HepG2 (cell line): ENCODE measurements around the gene RAB40A. TPM values are rescaled to one million over a fixed set of nuclear protein-coding genes. Genes with fewer than 3 reads are reported as not detected.

Source experiments
- ATAC-seq: fragments of 200-7000 bp; cut with Tn5 transposase; 3 replicates; pipeline ENCODE4 v1.9.1; 2020; ENCODE audit warnings: mild to moderate bottlenecking, moderate library complexity
- BruUV-seq: library from RNA; stranded (reverse); fragments of 400-500 nt; replicated peaks from 2 replicates; lab custom pipeline; 2021; lab: Mats Ljungman, UMichigan
- CTCF ChIA-PET: fragments of 300-600 bp; formaldehyde crosslinking; extraction: SDS; loops from one replicate; lab custom pipeline; 2021; ENCODE audit warnings: low total read pairs, inconsistent platforms, low intra/inter-chr PET ratio; lab: Yijun Ruan, JAX
- POLR2A ChIA-PET: fragments of 350-600 bp; sonication (Branson Sonifier 250); formaldehyde crosslinking; loops from one replicate; lab custom pipeline; 2020; ENCODE audit warnings: antibody characterized with exemption, inconsistent platforms; lab: Yijun Ruan, JAX
- DNase-seq: peaks from one replicate; pipeline ENCODE4 v3.0.0-alpha.2; 2015; ENCODE audit warnings: low spot score
- FAIRE-seq: peaks from 3 replicates; lab custom pipeline; 2011; peaks lifted over from hg19 to GRCh38; lab: Jason Lieb, UNC
- H2AFZ ChIP-seq: one replicate; pipeline ENCODE4 v1.6.1; 2011; ENCODE audit warnings: low read length, inconsistent platforms
- H3K27ac ChIP-seq: fragments of 300-600 bp; 3 replicates; pipeline ENCODE4 v1.8.0; 2011; ENCODE audit warnings: mixed run types, mild to moderate bottlenecking, mixed read lengths, low read length, inconsistent platforms; ENCODE audit not compliant: insufficient read depth; ENCODE audit errors: extremely low read length
- H3K27me3 ChIP-seq, 2 experiments: fragments of 200-600 bp in 1 of 2; 2 replicates in 1 of 2; 3 replicates in 1 of 2; pipeline versions ENCODE4 v1.6.0 to v1.8.0; 2011; ENCODE audit warnings: low read length in 2 of 2, mild to moderate bottlenecking in 2 of 2, moderate library complexity in 2 of 2, inconsistent platforms in 1 of 2; ENCODE audit not compliant: insufficient read depth in 2 of 2, control insufficient read depth in 1 of 2
- H3K36me3 ChIP-seq, 2 experiments: fragments of 200-600 bp in 1 of 2; replicated peaks in 1 of 2; 2 replicates in 1 of 2; 3 replicates in 1 of 2; pipeline versions ENCODE4 v1.5.1 to v1.8.0; 2011; ENCODE audit warnings: low read length in 2 of 2, inconsistent platforms in 1 of 2; ENCODE audit not compliant: insufficient read depth in 2 of 2, control insufficient read depth in 1 of 2
- H3K4me1 ChIP-seq: 2 replicates; pipeline ENCODE4 v1.5.1; 2012; ENCODE audit warnings: low read length, inconsistent platforms; ENCODE audit not compliant: insufficient read depth
- H3K4me2 ChIP-seq: 2 replicates; pipeline ENCODE4 v1.6.0; 2011; ENCODE audit warnings: low read depth, low read length, inconsistent platforms
- H3K4me3 ChIP-seq, 3 experiments: fragments of 200-600 bp in 1 of 3; sonication (generic), shearing (Covaris generic) in 1 of 3; replicated peaks in 1 of 3; 2 replicates each; pipeline ENCODE4 v1.5.1; 2011 to 2016; ENCODE audit warnings: low read length in 3 of 3, inconsistent platforms in 2 of 3, low read depth in 2 of 3, mild to moderate bottlenecking in 2 of 3, control low read depth in 1 of 3, mixed read lengths in 1 of 3; ENCODE audit not compliant: insufficient read depth in 1 of 3
- H3K79me2 ChIP-seq: one replicate; pipeline ENCODE4 v1.6.1; 2011; ENCODE audit warnings: low read length, inconsistent platforms; ENCODE audit not compliant: insufficient read depth
- H3K9ac ChIP-seq: 2 replicates; pipeline ENCODE4 v1.6.0; 2011; ENCODE audit warnings: mild to moderate bottlenecking, low read depth, low read length, inconsistent platforms; ENCODE audit not compliant: insufficient read depth
- H3K9me3 ChIP-seq: 2 replicates; pipeline ENCODE4 v1.5.1; 2012; ENCODE audit warnings: mild to moderate bottlenecking, low read length
- H4K20me1 ChIP-seq: 2 replicates; pipeline ENCODE4 v1.6.0; 2011; ENCODE audit warnings: inconsistent platforms, mild to moderate bottlenecking, low read length, moderate library complexity; ENCODE audit not compliant: insufficient read depth
- AGO2 ChIP-seq: fragments of 200-400 bp; formaldehyde crosslinking; optimal IDR thresholded peaks from 2 replicates; pipeline ENCODE3; 2017; ENCODE audit warnings: mild to moderate bottlenecking, low read depth, low read length, moderate library complexity
- ARNT2 ChIP-seq: sonication (generic); formaldehyde crosslinking; IDR thresholded peaks from 2 replicates; pipeline ENCODE4 v1.8.0; 2022; ENCODE audit warnings: mild to moderate bottlenecking, low read depth, missing genetic modification reagents, moderate library complexity
- E2F5 ChIP-seq: sonication (generic); formaldehyde crosslinking; conservative IDR thresholded peaks from 2 replicates; pipeline ENCODE4 v1.4.0; 2020; ENCODE audit warnings: missing genetic modification reagents
- ELF4 ChIP-seq: sonication (generic); formaldehyde crosslinking; IDR thresholded peaks from 2 replicates; pipeline ENCODE4 v1.5.0; 2020; ENCODE audit warnings: missing genetic modification reagents, mild to moderate bottlenecking, moderate library complexity, borderline replicate concordance
- FOXC1 ChIP-seq: sonication (generic); formaldehyde crosslinking; IDR thresholded peaks from 2 replicates; pipeline ENCODE4 v1.8.0; 2022; ENCODE audit warnings: mild to moderate bottlenecking, missing genetic modification reagents, borderline replicate concordance
- GZF1 ChIP-seq: sonication (generic); formaldehyde crosslinking; IDR thresholded peaks from 2 replicates; pipeline ENCODE4 v1.5.1; 2020; ENCODE audit warnings: mild to moderate bottlenecking, missing genetic modification reagents
- HNF4G ChIP-seq, 2 experiments: sonication (generic) in 1 of 2; formaldehyde crosslinking in 1 of 2; IDR thresholded peaks; 2 replicates each; pipeline versions ENCODE4 v1.4.0 to v1.6.1; 2011 to 2020; ENCODE audit warnings: borderline replicate concordance in 2 of 2, low read depth in 2 of 2, mild to moderate bottlenecking in 2 of 2, low read length in 1 of 2, missing genetic modification reagents in 1 of 2, moderate library complexity in 1 of 2
- PAX8 ChIP-seq: sonication (generic); formaldehyde crosslinking; IDR thresholded peaks from 2 replicates; pipeline ENCODE4 v1.8.0; 2022; ENCODE audit warnings: mild to moderate bottlenecking, missing genetic modification reagents, borderline replicate concordance
- SOX6 ChIP-seq, 2 experiments: fragments of 450-650 bp in 1 of 2; sonication (generic) in 1 of 2; formaldehyde crosslinking in 1 of 2; IDR thresholded peaks; 2 replicates each; pipeline versions ENCODE4 v1.4.0 to v1.6.1; 2017 to 2020; ENCODE audit warnings: antibody characterized with exemption in 1 of 2, mild to moderate bottlenecking in 1 of 2, missing genetic modification reagents in 1 of 2
- TCF7L2 ChIP-seq: IDR thresholded peaks from 2 replicates; pipeline ENCODE4 v1.6.1; 2011; ENCODE audit warnings: mild to moderate bottlenecking, low read depth, low read length, moderate library complexity
- ZNF143 ChIP-seq: sonication (generic); formaldehyde crosslinking; IDR thresholded peaks from 2 replicates; pipeline ENCODE4 v1.4.0; 2020; ENCODE audit warnings: missing genetic modification reagents
- ZNF251 ChIP-seq: sonication (generic); formaldehyde crosslinking; IDR thresholded peaks from 2 replicates; pipeline ENCODE4 v1.9.0; 2021; ENCODE audit warnings: mild to moderate bottlenecking, missing genetic modification reagents
- ZNF382 ChIP-seq: sonication (generic); formaldehyde crosslinking; IDR thresholded peaks from 2 replicates; pipeline ENCODE4 v1.5.0; 2020; ENCODE audit warnings: missing genetic modification reagents, mild to moderate bottlenecking, borderline replicate concordance
- ZNF441 ChIP-seq: sonication (generic); formaldehyde crosslinking; IDR thresholded peaks from 2 replicates; pipeline ENCODE4 v1.7.0; 2021; ENCODE audit warnings: missing genetic modification reagents, borderline replicate concordance
- ZNF446 ChIP-seq: sonication (generic); formaldehyde crosslinking; IDR thresholded peaks from 2 replicates; pipeline ENCODE4 v1.5.0; 2020; ENCODE audit warnings: mild to moderate bottlenecking, missing genetic modification reagents
- ZNF564 ChIP-seq: sonication (generic); formaldehyde crosslinking; IDR thresholded peaks from 2 replicates; pipeline ENCODE4 v1.8.1; 2023; ENCODE audit warnings: mild to moderate bottlenecking, missing genetic modification reagents
- ZNF639 ChIP-seq: conservative IDR thresholded peaks from 2 replicates; pipeline ENCODE4 v1.6.1; 2018; ENCODE audit warnings: missing genetic modification reagents
- ZNF780A ChIP-seq: sonication (generic); formaldehyde crosslinking; IDR thresholded peaks from 2 replicates; pipeline ENCODE4 v1.8.0; 2022; ENCODE audit warnings: mild to moderate bottlenecking, missing genetic modification reagents, moderate library complexity
- ZNF883 ChIP-seq: sonication (generic); formaldehyde crosslinking; IDR thresholded peaks from 2 replicates; pipeline ENCODE4 v1.5.1; 2020; ENCODE audit warnings: mild to moderate bottlenecking, missing genetic modification reagents; ENCODE audit errors: not compliant biosample characterization
- WGBS: methylation state at CpG from one replicate; pipeline ENCODE4 v1.1.6; 2017; ENCODE audit warnings: low lambda C conversion rate; 5-methylcytosine and 5-hydroxymethylcytosine counted together
- in situ Hi-C: cut with HindIII; loops from 2 replicates; pipeline ENCODE4 v1.10.0; 2017; ENCODE audit warnings: low pct_unique_long_range_greater_than_20kb; ENCODE audit not compliant: extremely low pct_ligation_motif_present
- intact Hi-C: fragments of 100-400 bp; cut with micrococcal nuclease; formaldehyde crosslinking; loops from one replicate; pipeline ENCODE4 v1.10.0; 2022; ENCODE audit not compliant: unreplicated experiment
- polyA plus RNA-seq, 8 experiments: library from polyadenylated mRNA; depleted of rRNA in 3 of 8; stranded (reverse) in 7 of 8; unstranded in 1 of 8; fragments of >200 nt; fragmentation: Illumina TruSeq in 4 of 8; extraction: Trizol in 4 of 8; gene quantifications; 2 replicates each; pipeline versions ENCODE4 v1.2.1 to v1.2.3, GENCODE V29; 2011 to 2016; ENCODE audit warnings: low read depth in 4 of 8, missing spikeins in 1 of 8, mixed read lengths in 1 of 8; ENCODE audit not compliant: insufficient read depth in 1 of 8
- total RNA-seq, 5 experiments: library from RNA; depleted of rRNA; stranded (reverse); fragments of >200 nt; fragmentation: Illumina TruSeq; extraction: Trizol; gene quantifications; 2 replicates each; pipeline ENCODE4 v1.2.3, GENCODE V29; 2016; ENCODE audit warnings: low read depth in 1 of 5

RAB40A gene
- total and polyA plus RNA-seq, 2 of the 13 experiments (the other 11 are each of a cell fraction or from before 2014, with no cell fraction given), result 0.11 TPM; not detected in 1

- no peak for TF ChIP-seq FOXC1 (CRISPR knock-in tag)
- TF ChIP-seq SOX6 (IDR thresholded peaks at IDR 0.05), result no peak
- TF ChIP-seq SOX6 (CRISPR knock-in tag; IDR thresholded peaks at IDR 0.05), result no peak
- TF ChIP-seq ZNF382 (CRISPR knock-in tag), result no peak
- no peak for TF ChIP-seq ZNF883 (CRISPR knock-in tag)
- TF ChIP-seq E2F5 (CRISPR knock-in tag), result no peak
- TF ChIP-seq GZF1 (CRISPR knock-in tag), result no peak
- TF ChIP-seq ELF4, result no peak
Measured at GRCh38 chrX:103538728-103539127, 19.4 kb upstream of the RAB40A start (continued).

- Histone ChIP-seq H3K27me3 (no peaks in the 10 kb centered on the region), H3K4me3 (no peak overlapping the region), H3K27ac (no peak overlapping the region), H3K79me2 (no peaks in the 10 kb centered on the region), H3K9ac (no peak overlapping the region), H2AFZ (no peak overlapping the region), H3K9me3 (no peaks in the 10 kb centered on the region), H3K36me3 (no peaks in the 10 kb centered on the region), H3K4me2 (no peak overlapping the region), H4K20me1 (no peaks in the 10 kb centered on the region), H3K4me1 (no peaks in the 10 kb centered on the region)
- TF ChIP-seq TCF7L2, result no peak
- TF ChIP-seq HNF4G (IDR thresholded peaks at IDR 0.05; ENCODE audit: borderline replicate concordance, low read depth, low read length), result no peak
- TF ChIP-seq HNF4G (CRISPR knock-in tag; IDR thresholded peaks at IDR 0.05; ENCODE audit: borderline replicate concordance, low read depth), result no peak
- TF ChIP-seq ZNF780A, result no peak
- no peak for TF ChIP-seq PAX8 (CRISPR knock-in tag)
- TF ChIP-seq ZNF251 (CRISPR knock-in tag), result no peak
- no peak for TF ChIP-seq ZNF143
- no peak for TF ChIP-seq ZNF446 (CRISPR knock-in tag)
- no peak for TF ChIP-seq ZNF441 (CRISPR knock-in tag)
- no peak for TF ChIP-seq ARNT2 (CRISPR knock-in tag)
- no peak for TF ChIP-seq ZNF564
- no peak for TF ChIP-seq ZNF639
- no peak for TF ChIP-seq AGO2
- FAIRE-seq (no peak), DNase-seq (no peak), ATAC-seq (no peak)
- intact Hi-C loops, result no loop called here
- POLR2A ChIA-PET, result no interaction called here
- in situ Hi-C loops, result loop anchor here (25.0 kb wide), 2 partner anchors 274 to 574 kb away; partner anchors contain the start of gene ZCCHC18
- no TSS peak for BruUV-seq
- CTCF ChIA-PET, result no interaction called here
- WGBS, result 32% methylated on average over 3 of the region's 3 CpGs
Measured at GRCh38 chrX:103537871-103538387, 18.6 kb upstream of the RAB40A start.
